RWPE1 (cell line): ENCODE measurements around the gene SSMEM1.

ENCODE experiments used
- CTCF ChIA-PET: fragments of 350-600 bp; sonication (Branson Sonifier 250); formaldehyde crosslinking; extraction: SDS; loops from one replicate; lab custom pipeline; 2021; lab: Yijun Ruan, JAX
- POLR2A ChIA-PET: fragments of 400-600 bp; formaldehyde crosslinking; extraction: SDS; loops from one replicate; lab custom pipeline; 2020; ENCODE audit warnings: antibody characterized with exemption; ENCODE audit not compliant: low non-redundant PET; lab: Yijun Ruan, JAX
- DNase-seq: peaks from one replicate; pipeline ENCODE4 v3.0.0; 2012; ENCODE audit warnings: low spot score
- H3K27ac ChIP-seq: fragments of 450-650 bp; 2 replicates; pipeline ENCODE4 v1.5.1; 2017
- TF ChIP-seq, protein P1 (sequence below): fragments of 450-650 bp; conservative IDR thresholded peaks from 2 replicates; pipeline ENCODE4 v1.5.1; 2017; ENCODE audit warnings: low read depth, mild to moderate bottlenecking

Gene SSMEM1, protein sequence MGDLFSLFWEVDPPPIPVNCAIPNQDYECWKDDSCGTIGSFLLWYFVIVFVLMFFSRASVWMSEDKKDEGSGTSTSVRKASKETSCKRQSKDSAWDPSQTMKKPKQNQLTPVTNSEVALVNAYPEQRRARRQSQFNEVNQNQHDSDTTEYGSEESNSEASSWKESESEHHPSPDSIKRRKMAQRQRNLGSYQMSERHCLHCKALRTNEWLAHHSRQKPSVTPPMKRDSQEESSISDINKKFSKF

DNA sequence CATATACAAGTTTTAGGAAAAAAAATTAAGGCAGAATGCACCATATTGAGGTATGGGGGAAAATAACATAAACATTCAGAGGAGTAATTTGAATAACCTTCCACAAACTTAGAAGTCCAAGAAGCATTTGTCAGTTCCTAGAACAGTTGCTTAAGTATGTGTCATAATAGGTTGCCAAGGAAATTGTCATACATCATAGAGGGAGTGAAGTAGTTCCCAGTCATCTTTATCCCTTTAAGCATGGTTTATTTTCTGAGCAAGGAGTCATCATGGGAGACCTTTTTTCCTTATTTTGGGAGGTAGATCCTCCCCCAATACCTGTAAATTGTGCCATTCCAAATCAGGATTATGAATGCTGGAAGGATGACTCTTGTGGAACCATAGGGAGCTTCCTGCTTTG is at the start of gene SSMEM1:
TSS of gene SSMEM1 (plus strand) at position 219 of the 400 bp plus-strand sequence. CDS start at position 270, 51 bp downstream.
- no peak within 1 kb of the TSS for H3K27ac ChIP-seq
- peak; percentile 22 for DNase-seq
- ChIA-PET POLR2A (no interaction called here), CTCF (no interaction called here)
- TF ChIP-seq, protein P1, sequence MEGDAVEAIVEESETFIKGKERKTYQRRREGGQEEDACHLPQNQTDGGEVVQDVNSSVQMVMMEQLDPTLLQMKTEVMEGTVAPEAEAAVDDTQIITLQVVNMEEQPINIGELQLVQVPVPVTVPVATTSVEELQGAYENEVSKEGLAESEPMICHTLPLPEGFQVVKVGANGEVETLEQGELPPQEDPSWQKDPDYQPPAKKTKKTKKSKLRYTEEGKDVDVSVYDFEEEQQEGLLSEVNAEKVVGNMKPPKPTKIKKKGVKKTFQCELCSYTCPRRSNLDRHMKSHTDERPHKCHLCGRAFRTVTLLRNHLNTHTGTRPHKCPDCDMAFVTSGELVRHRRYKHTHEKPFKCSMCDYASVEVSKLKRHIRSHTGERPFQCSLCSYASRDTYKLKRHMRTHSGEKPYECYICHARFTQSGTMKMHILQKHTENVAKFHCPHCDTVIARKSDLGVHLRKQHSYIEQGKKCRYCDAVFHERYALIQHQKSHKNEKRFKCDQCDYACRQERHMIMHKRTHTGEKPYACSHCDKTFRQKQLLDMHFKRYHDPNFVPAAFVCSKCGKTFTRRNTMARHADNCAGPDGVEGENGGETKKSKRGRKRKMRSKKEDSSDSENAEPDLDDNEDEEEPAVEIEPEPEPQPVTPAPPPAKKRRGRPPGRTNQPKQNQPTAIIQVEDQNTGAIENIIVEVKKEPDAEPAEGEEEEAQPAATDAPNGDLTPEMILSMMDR, result no peak

DNA sequence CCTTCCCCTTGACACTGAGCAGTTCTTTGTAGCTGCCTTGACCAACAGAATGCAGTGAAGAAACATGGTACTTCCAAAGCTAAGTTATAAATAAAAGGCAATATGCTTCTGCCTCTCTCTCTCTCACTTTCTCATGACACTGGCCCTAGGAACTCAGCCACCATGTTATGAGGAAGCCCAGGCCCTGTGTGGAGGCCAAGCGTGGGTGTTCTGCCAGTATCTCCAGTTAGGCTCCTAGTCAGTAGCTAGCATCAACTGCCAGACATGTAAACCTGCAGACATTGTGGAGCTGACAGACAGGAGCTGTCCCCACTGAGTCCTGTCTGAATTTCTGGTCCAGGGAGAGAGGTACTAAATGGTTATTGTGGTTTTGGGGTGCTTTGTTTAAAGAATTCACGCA is 47.6 kb upstream of the SSMEM1 start:
- ChIA-PET POLR2A (no interaction called here), CTCF (no interaction called here)
- H3K27ac ChIP-seq, result no peak overlapping the region
- no peak for DNase-seq
- TF ChIP-seq, protein P1, result no peak

DNA sequence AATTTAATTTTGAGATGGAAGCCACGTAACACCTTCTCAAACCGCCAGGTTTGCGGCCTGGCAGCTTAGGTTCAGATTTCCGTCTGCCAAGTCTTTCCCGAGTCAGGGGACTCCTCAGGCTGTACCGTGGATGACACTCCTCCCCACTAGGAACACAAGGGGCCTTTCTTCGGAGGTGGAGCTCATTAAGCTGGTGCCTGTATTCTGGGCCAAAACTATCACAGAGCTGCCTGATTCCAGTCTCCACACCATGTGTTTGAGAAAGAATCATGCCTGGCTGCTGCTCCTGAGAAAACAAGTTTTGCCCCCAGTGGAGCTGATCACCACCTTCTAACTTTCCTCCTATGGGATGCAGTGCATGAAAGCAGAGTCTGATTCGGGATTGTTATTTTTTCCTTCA is 47.2 kb upstream of the SSMEM1 start:
- no peak overlapping the region for H3K27ac ChIP-seq
- no peak for DNase-seq
- ChIA-PET POLR2A (no interaction called here), CTCF (interaction anchor here (0.7 kb wide), 1 partner anchor 51 kb away, joined by 3 read pairs; no protein-coding TSS in a partner anchor)
- TF ChIP-seq, protein P1, result no peak

DNA sequence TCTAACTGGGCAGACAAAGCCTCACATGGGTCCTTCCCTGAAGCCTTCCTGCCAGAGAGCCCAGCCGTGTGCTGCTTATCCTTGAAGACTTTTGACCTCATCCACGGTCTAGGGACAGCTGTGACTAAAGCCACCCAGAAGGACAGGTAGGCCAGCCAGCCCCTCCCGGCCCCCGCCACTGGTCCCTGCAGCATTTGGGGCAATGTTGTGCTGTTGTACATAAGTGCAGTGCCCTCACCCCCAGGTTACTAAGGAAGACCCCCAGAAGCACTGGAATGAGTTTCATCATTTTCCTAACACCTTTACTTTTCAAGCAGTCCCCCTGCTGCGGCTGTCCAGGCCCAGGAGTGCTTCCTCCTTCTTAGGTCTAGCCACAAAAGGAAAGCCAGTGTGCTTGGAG is 45.5 kb upstream of the SSMEM1 start:
- H3K27ac ChIP-seq, result no peak overlapping the region
- ChIA-PET POLR2A (no interaction called here), CTCF (no interaction called here)
- TF ChIP-seq, protein P1, result no peak
- no peak for DNase-seq

DNA sequence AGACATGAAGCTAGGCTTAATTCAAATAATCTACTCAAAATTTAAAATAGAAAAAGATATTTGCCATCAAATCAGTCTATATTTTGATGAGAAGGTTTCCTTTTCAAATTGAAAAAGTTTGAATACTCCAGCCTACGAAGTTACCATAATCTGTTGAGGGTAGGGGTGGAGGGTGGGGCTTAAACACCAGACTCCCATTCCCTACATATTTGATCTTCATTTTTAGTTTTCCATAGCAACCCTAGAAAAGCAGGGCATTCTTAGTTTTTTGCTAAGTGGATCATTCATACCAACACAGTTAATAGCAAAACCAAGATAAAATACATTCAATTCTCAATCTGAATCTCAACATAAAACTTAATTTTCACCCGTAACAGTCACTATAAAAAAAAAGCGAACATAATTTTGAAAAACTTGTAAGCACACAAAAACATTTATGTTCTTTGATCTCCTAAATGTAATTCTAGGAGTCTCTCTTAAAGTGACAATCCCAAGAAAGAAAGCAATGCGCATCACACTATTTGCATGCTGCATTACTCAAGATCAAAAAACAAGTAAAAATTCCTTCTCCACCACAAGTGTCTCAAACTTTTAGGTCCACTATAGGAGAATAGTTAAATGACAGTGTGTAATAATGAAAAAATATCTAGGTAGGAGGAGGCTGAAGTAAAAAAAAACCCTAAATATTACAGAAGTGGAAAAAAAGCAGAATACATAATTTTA is 33.3 kb upstream of the SSMEM1 start:
- DNase-seq, result no peak
- H3K27ac ChIP-seq, result no peak overlapping the region
- ChIA-PET POLR2A (no interaction called here), CTCF (no interaction called here)
- TF ChIP-seq, protein P1, result no peak

DNA sequence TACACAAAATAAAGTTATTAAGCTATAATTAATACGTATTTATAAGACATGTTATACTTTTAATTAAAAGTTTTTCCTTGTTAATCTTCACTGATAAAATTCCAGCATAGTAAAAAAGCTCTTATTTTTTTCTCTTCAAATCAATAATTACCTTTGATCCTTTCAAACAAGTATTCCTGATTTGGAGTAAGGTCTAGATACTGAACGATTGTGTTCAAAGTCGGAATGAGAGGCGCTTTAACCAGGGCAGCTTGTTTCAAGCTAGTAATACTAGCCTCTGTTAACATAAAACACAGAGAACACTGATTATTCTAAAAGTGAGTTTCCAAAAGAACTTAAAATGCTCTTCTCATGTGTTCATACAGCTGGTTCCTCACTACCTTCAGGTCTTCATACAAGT is 29.4 kb upstream of the SSMEM1 start:
- ChIA-PET CTCF (no interaction called here), POLR2A (no interaction called here)

More for the DNA sequence above, 29.4 kb upstream of the SSMEM1 start:
- DNase-seq, result no peak
- H3K27ac ChIP-seq, result no peak overlapping the region
- TF ChIP-seq, protein P1, result no peak
